ENCODE measurements around the gene CLCN6. TPM values are rescaled to one million over a fixed set of nuclear protein-coding genes. Genes with fewer than 3 reads are reported as not detected.

The CLCN6 gene
- total and polyA plus RNA-seq, 10 of the 15 experiments (the other 5 are each of a cell fraction or from before 2014, with no cell fraction given), result 2.2 to 20.9 (median 10.2) TPM

- FAIRE-seq, result no peak
- no peak overlapping the region for H3K9ac ChIP-seq (ENCODE audit: control insufficient read depth, insufficient read depth, low read length)
- ChIA-PET POLR2A (no interaction called here), RAD21 (ENCODE audit: unreplicated experiment) (no interaction called here), CTCF (interaction anchor here (1.7 kb wide), 1 partner anchor 20 kb away, joined by 5 read pairs; no protein-coding TSS in a partner anchor), SMC1A (ENCODE audit: uncharacterized antibody, unreplicated experiment) (no interaction called here)
- no peaks in the 10 kb centered on the region for H3K4me1 ChIP-seq (ENCODE audit: control insufficient read depth, insufficient read depth, low read length)
- H4K20me1 ChIP-seq (ENCODE audit: control insufficient read depth, insufficient read depth), result no peaks in the 10 kb centered on the region
- H3K79me2 ChIP-seq (ENCODE audit: control insufficient read depth, insufficient read depth, low read length), result no peaks in the 10 kb centered on the region
- WGBS (ENCODE audit: insufficient coverage, insufficient replicate concordance, low lambda C conversion rate, missing lambda C conversion rate), result 17% methylated on average over 7 of the region's 7 CpGs
- H3K4me2 ChIP-seq (ENCODE audit: control insufficient read depth, insufficient read depth), result no peak overlapping the region
- DNase-seq (ENCODE audit: low read depth, low spot score), result no peak
- no peaks in the 10 kb centered on the region for H3K36me3 ChIP-seq (ENCODE audit: control insufficient read depth in 2 of 2, insufficient read depth in 2 of 2, low read length in 1 of 2)
- H3K27ac ChIP-seq (ENCODE audit: control insufficient read depth, insufficient read depth), result no peak overlapping the region
- H3K4me3 ChIP-seq, result no peak overlapping the region
- in situ Hi-C loops (cut with MboI) (no loop called here), intact Hi-C loops (cut with micrococcal nuclease; ENCODE audit: unreplicated experiment) (no loop called here)
- H3K27me3 ChIP-seq (replicated peaks in 1 of 2; ENCODE audit: control insufficient read depth in 2 of 2, insufficient read depth in 2 of 2, low read length in 1 of 2), result no peaks in the 10 kb centered on the region; a peak in 1 of 4 replicates
- no peak overlapping the region for H2AFZ ChIP-seq (ENCODE audit: control insufficient read depth, low read depth, low read length)
- BruUV-seq (replicated peaks), result no TSS peak
- no peaks in the 10 kb centered on the region for H3K9me3 ChIP-seq (replicated peaks; ENCODE audit: control insufficient read depth, insufficient read depth, low read length)
- no peak for ATAC-seq
- TF ChIP-seq ETV6 (conservative IDR thresholded peaks at IDR 0.05 in 1 of 2, IDR thresholded peaks at IDR 0.05 in 1 of 2; ENCODE audit: borderline replicate concordance in 1 of 2, low read depth in 1 of 2) (no peak), ASH2L (IDR thresholded peaks at IDR 0.05; ENCODE audit: borderline replicate concordance, low read depth) (no peak), TCF12 (IDR thresholded peaks at IDR 0.05; ENCODE audit: low read depth, low read length) (no peak), RCOR1 (conservative IDR thresholded peaks at IDR 0.05; ENCODE audit: low read depth, low read length) (no peak), GATAD2B (conservative IDR thresholded peaks at IDR 0.05; ENCODE audit: low read depth) (no peak), ATF7 (IDR thresholded peaks at IDR 0.05; ENCODE audit: low read depth) (no peak), CREM (IDR thresholded peaks at IDR 0.05; ENCODE audit: low read depth) (no peak), STAT3 (IDR thresholded peaks at IDR 0.05; ENCODE audit: low read depth, low read length) (no peak), ATF2 (IDR thresholded peaks at IDR 0.05; ENCODE audit: low read length) (no peak), ZNF207 (IDR thresholded peaks at IDR 0.05; ENCODE audit: borderline replicate concordance) (no peak), JUNB (IDR thresholded peaks at IDR 0.05) (no peak), RUNX3 (IDR thresholded peaks at IDR 0.05; ENCODE audit: low read length) (no peak), RBBP5 (conservative IDR thresholded peaks at IDR 0.05) (no peak), CBFB (IDR thresholded peaks at IDR 0.05; ENCODE audit: low read depth) (no peak), SMAD1 (IDR thresholded peaks at IDR 0.05; ENCODE audit: low read depth, partially characterized antibody) (no peak), IRF4 (IDR thresholded peaks at IDR 0.05; ENCODE audit: low read depth, low read length) (no peak), IKZF2 (IDR thresholded peaks at IDR 0.05) (no peak), RAD51 (IDR thresholded peaks at IDR 0.05) (no peak), EGR1 (IDR thresholded peaks at IDR 0.05; ENCODE audit: borderline replicate concordance in 1 of 2, low read depth in 2 of 2, low read length in 2 of 2) (no peak)
- TF ChIP-seq, protein P1, sequence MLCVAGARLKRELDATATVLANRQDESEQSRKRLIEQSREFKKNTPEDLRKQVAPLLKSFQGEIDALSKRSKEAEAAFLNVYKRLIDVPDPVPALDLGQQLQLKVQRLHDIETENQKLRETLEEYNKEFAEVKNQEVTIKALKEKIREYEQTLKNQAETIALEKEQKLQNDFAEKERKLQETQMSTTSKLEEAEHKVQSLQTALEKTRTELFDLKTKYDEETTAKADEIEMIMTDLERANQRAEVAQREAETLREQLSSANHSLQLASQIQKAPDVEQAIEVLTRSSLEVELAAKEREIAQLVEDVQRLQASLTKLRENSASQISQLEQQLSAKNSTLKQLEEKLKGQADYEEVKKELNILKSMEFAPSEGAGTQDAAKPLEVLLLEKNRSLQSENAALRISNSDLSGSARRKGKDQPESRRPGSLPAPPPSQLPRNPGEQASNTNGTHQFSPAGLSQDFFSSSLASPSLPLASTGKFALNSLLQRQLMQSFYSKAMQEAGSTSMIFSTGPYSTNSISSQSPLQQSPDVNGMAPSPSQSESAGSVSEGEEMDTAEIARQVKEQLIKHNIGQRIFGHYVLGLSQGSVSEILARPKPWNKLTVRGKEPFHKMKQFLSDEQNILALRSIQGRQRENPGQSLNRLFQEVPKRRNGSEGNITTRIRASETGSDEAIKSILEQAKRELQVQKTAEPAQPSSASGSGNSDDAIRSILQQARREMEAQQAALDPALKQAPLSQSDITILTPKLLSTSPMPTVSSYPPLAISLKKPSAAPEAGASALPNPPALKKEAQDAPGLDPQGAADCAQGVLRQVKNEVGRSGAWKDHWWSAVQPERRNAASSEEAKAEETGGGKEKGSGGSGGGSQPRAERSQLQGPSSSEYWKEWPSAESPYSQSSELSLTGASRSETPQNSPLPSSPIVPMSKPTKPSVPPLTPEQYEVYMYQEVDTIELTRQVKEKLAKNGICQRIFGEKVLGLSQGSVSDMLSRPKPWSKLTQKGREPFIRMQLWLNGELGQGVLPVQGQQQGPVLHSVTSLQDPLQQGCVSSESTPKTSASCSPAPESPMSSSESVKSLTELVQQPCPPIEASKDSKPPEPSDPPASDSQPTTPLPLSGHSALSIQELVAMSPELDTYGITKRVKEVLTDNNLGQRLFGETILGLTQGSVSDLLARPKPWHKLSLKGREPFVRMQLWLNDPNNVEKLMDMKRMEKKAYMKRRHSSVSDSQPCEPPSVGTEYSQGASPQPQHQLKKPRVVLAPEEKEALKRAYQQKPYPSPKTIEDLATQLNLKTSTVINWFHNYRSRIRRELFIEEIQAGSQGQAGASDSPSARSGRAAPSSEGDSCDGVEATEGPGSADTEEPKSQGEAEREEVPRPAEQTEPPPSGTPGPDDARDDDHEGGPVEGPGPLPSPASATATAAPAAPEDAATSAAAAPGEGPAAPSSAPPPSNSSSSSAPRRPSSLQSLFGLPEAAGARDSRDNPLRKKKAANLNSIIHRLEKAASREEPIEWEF (IDR thresholded peaks at IDR 0.05; ENCODE audit: insufficient replicate concordance, low read depth, low read length), result no peak
These were observed 41.5 kb upstream of the CLCN6 start for GRCh38 chr1:11764519-11764918.
